NCI-H187 (cell line): ENCODE data around the gene KRT33B.
"Not testable (repeated sequence)": the region's sequence is repeated elsewhere in the genome, so short reads cannot be mapped to it uniquely, and the experiment has no call there.

Experiments used
- DNase-seq, 2 experiments: peaks; one replicate each; lab custom pipeline; 2025; lab: John Stamatoyannopoulos, UW

The KRT33B gene

DNA sequence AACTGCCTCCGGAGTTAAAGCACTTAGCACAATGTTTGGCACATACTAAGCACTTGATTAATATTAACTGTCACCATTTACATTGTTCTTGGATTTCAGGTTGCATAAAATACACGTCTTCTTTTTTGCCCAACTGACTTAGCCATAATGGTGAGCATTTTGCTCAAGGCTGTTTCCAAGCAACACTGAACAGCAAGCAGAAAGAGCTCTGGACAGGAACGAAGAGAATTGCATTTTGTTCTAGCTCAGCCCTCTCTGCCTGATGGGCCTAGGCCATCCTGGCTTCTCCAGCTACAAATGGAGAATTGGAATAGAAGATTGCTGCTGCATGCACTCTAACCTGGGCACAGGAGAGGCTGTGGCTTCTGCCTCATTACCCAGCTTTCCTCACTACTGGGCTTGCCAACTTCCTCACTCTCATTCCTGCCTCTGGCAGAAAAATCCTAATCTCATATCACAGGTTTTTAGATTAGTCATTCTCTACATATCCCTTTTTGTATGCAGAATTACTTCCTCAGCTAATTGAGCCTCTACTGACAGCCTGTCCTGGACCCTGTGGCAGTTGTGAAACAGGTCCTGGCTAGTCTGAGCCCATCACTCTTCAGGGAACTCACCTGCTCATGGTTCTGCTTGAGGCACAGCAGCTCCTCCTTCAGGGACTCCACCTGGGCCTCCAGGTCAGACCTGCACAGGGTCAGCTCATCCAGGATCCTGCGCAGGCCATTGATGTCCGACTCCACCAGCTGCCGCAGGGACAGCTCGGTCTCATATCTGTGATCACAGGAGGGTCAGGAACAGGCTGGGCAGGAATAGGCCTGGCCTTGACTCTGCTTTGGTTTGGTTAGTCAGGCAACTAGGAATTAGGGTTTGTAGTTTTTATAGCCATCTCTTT is 21.5 kb downstream of the KRT33B start:
- DNase-seq, result no peak

DNA sequence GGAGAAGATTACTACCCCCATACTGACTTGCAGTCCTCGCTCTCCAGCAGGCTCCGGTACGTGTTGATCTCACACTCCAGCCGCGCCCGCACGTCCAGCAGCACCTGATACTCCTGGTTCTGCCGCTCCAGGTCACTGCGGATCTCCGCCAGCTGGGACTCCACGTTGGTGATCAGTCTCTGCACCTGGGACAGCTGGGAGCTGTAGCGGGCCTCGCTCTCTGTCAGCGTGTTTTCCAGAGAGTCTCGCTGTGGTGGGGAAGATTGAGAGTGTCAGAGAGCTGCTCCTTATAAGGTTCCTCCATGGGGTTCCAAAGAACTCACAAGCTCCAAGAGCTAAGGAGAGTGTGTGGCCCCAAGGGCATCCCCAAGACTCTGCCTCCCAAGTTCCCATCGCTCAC is 23.2 kb downstream of the KRT33B start:
- not testable (repeated sequence) for DNase-seq

DNA sequence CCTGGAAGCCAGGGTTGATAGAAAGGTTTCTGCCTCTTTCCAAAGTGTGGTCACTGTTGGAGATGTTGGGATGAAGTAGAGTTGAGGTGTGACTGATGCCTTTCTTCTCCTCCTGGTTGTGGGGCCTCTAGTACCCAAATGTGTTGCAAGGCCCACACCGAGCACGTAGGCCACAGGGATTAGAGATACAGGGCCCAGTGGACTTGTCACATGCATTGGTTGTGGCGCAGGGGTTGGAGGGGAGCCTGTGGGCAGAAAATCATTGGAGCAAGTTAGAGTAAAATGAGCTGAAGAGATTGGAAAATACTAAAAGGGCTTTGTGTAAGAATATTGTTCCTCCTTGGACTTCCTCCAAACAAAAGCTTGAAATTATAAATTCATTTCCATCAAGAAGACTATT is 23.6 kb downstream of the KRT33B start:
- DNase-seq, result no peak

DNA sequence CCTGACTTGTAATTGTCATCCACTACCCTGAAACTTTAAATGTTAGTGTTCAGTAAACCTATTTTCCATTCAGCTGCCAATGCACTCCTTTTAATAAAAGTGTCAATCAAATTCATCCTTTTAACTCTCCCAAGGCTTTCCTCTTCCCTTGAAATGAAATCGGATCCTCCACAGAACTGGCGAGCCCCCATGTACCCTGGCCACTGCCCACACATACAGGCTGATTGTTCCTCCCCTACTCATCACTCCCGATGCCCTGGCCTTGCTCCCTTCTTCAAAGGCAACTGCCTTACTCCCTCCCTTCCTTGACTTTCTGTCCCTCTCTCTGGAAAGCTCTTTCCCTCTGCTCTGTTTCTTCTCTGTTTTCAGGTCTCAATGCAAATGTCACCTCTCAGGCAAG is 26.6 kb downstream of the KRT33B start:
- no peak for DNase-seq

DNA sequence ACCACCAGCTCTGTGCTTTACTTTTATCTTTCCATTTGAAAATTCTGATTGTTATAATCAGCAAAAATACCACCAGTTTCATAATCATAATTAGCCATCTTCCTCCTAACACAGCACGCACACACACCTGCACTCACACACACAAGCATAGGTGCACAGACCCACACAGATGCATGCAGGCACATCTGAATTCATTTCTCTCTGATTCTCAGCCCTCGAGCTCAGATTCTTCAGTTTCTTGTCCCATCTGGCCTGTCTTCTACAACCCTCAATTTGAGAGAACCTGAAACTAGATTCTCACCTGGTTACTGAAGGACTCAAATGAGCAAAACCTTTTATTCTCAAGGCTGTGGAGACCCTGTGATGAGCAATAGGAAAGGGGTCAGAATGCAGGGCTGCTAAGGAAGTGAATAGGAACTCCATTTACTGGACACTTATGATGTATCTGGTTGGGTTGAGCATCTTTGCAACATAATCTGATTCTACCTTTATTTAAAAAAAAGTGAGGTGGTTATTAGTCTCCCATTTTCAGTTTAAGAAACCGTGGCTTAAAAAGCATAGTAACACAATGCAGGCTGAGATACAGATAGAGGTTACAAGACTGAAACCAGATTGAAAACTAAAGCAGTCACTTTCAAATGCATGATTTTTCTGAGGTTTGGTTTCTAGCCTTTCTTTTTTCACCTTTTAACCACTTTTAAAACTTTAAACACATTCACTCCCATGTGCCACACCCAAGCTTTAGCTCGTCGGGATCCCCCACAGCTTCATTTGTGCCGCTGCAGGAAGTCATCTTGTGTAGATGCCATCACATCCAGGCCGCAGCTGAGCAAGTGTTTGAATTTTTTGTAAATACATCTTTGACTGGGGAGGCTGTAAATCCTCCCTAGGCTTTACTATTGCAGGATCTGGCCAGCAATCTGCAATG is 28.4 kb downstream of the KRT33B start:
- no peak for DNase-seq

DNA sequence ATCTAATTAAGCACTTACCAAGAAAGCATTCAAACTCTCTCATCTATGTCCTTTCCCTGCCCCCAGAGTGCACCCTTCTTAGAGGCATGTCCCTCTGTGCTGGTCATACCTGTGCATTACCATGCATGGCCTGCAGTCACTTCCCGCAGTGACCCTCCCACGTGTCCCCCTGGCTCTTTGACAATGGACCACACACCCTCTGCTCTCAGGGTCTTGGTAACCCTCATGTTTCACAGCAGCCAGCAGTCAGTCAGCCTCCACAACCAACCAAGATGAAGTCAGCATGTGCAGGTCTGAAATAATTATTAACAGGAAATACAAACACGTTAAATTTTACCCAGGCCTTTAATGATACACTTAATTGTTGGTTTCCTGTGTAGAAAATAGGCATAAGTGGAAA is 29.1 kb downstream of the KRT33B start:
- no peak for DNase-seq

DNA sequence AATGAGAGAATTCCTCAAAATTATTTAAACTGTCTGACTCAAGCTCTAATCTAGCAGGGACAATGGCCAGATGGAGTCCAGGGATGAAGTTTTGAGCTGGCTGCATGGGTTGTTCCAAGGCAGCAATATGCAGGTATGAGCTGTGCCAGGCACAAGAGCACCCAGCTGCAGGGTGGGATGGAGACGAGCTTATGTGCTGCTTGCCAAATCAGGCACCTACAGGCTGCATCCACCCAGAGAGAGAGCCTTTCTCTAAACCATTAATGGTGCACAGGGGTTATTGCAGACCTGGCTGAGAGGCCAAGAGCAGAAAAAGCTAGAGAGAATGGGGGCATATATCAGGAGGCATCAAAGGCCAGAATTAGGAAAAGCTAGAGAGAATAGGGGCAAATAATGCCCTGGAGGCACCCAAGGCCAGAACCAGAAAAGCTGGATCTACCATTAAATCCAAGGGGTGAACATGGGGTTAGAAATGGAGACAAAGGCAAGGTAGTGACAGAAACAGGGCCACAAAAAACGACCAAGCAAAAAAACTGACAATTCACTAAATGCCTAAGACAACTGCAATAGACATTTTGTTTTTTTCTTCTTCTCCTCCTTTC is 29.9 kb downstream of the KRT33B start:
- no peak for DNase-seq

DNA sequence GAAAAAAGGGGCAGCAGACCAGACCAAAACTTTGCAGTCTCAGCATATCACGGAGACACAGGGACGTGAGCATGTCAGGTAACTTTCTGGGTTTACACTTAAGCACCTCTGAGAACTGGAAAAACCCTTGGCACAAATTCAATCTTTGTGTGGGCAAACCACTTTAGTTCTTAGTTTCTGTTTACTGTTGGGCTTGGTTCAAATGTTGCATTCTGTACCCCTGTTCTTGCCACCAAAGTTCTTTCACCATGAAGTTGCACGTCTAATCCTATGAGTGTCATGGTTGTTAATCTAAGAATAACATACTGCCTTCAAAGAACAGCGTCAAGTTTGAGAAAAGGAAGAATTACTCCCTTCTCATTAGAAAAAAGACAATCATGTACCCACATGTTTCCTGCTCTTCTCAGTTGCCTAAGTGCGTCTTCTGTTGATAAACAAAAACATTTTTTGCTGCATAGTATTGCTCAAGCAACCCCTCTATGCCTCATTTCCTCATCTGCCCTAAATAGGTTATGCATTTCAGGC is 30.6 kb downstream of the KRT33B start:
- no peak for DNase-seq

DNA sequence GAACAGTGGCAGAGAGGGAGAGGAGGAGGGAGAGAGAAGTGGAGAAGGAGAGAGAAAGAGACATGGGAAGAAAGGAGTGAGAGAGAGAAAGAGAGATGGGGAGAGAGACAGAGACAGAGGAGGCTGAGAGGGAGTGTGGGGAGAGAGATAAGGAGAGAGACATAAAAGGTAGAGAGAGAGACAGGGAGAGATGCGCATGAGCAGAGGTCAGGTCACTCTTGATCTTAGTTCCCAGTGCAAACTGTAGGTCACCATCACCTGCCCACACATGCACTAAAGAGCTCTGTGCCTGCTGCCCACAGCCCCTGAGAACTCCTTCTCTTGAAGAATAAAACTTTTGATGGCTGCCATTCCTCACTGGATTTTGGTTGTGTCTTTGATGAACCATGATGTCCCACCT is 33.9 kb downstream of the KRT33B start:
- no peak for DNase-seq

DNA sequence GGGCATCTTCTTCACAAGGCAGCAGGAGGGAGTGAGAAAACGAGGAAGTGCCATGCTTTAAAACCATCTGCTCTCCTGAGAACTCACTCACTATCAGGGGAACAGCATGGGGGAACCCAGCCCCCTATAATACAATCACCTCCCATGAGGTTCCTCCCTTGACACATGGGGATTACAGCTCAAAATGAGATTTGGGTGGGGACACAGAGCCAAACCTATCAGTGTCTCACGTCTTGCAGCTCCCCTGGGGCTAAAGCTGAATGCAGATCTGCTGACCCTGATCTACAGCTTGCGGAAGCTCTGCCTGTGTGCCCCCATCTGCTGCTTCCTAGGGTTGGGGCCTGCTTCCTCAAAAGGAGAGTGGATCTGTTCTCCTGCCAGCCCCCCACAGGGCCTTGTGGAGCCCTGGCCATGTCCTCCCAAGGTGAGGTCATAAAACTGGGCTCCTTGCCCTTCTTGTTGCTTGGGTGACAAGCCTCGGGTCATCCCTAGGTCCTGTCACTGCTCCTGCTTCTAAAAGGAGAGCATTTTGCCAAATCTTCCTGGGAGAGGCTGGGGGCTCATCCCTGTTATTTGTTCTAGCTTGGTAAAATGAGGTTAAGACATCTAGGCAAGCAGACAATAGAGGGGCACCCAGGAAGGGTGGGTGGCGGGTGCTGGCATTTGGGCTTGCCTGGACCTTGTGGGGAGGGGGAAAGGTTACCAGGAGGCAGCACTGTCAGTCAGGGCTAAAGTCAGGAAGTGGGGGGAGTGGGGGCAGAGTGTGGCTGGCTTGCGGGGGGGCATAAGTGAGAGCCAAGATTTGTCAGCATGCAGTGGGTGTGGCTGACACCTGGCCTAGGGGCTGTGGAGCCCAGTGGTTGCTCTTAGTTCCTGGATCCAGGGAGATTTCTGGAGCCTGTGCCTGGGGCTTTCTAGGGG is 35.0 kb downstream of the KRT33B start:
- DNase-seq, result no peak

DNA sequence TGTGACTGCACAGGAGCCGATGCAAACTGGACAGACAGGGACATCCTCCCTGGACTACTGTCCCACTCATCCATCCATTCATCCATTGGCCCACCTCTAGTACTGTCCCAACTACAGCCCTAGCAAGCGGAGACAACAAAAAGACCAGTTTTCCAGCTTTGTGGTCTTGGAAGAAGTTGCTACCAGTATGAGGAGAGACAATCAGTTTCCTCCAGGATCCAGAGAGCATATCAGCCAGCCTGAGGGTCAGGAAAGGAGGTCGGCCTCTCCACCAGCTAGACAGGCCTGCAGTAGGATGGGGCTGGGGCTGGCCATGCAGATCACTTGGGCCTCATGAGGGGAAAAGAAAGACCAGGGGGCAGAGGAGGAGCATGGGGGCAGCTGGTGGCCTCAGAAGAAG is 35.8 kb downstream of the KRT33B start:
- DNase-seq, result no peak

DNA sequence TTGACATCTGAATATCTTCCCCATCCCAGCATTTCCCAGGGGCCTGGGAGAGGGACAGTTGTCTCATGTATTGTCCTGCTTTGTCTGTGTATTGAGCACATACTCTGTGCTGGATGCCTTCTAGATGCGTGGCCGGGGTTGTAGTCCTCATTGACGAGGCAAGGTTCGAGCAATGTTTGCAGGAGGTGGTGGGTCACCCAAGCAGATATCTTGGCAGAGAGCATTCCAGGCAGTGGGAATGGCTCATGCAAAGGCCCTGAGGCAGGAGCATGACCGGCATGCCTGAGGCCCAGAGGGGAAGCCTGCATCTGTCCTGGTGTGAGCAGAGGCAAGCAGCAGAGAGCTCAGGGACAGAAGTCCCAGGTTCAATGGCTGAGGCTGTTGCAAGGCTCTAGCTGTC is 36.5 kb downstream of the KRT33B start:
- DNase-seq, result no peak

DNA sequence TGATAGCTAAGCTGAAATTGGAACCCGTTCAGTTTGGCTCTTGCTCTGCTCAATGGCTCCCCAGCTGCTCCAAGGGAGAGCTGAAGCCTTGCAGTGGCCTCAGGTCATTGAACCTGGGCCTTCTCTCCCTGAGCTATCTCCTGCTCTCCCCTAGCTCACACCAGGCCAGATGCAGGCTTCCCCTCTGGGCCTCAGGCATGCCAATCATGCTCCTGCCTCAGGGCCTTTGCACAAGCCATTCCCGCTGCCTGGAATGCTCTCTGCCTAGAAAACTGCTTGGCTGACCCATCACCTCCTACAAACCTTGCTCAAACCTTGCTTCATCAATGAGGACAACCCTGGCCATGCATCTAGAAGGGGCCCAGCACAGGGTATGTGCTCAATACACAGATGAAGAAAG is 37.4 kb downstream of the KRT33B start:
- no peak for DNase-seq

DNA sequence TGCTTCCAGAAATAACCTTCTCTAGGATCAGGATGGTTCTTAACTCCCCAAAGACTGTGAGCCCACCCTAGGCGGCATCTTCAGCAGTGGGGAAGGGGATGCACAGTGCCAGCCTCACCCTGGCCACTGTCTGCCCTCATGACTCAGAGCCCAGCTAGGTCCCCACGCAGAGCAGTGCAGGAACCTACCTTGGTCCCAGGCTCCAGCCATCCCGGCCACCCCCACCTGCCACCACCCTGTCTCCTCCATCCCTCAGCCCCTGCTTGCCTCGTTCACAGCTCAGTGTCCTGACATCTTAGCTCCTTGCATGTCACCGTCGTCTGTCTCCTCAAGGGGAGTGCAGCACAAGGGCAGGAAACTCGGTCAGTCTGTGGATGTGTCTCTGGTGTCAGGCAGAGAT is 38.0 kb downstream of the KRT33B start:
- no peak for DNase-seq

DNA sequence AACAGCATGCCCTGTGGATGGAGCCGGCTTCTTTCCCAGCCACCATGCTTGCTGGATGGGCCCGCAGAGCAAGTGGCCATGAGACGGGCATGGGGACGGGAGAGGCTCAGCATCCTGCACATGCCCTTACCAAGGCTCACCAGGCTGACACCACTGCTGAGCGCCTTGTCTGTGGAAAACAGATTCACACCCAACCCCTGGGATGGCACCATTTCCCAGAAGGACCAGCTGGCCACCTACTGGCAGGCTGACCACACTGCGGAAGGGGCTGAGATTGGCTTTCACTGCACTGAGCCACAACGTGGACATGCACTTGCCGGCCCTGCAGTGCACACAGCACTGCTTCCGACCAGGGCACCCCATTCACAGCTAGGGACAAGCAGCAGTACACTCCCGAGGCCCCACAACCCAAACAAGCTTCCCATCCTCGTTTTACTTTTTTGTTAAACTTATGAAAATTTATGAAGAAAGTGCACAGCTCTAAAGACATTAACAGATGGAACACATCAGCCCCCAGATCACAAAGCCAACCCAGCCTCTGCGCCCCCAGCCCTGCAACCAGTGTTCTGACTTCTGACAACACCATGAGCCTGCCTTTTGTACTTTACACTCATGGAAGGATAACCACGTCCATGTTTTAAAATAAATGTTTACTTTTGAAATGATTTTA is 40.2 kb downstream of the KRT33B start:
- DNase-seq, result no peak

DNA sequence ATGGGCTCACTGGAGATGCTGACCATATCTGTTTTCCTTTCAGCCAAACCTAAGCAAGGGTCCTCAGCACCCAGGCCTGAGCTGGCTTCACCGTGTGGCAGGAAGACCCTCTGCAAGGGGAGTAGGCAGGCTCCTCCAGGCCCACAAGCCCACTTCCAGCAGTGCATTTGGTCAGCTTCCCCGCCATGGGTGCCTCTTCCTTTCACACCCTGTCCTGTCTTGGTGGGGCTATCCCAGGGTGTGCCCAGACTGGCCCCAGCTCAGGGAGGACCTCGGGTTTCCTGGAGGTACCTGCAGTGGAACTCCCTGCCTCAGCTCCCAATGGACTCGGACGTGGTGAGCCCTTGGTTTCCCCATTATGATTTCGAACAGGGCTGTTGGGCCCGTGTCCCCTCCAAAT is 41.4 kb downstream of the KRT33B start:
- DNase-seq, result no peak

DNA sequence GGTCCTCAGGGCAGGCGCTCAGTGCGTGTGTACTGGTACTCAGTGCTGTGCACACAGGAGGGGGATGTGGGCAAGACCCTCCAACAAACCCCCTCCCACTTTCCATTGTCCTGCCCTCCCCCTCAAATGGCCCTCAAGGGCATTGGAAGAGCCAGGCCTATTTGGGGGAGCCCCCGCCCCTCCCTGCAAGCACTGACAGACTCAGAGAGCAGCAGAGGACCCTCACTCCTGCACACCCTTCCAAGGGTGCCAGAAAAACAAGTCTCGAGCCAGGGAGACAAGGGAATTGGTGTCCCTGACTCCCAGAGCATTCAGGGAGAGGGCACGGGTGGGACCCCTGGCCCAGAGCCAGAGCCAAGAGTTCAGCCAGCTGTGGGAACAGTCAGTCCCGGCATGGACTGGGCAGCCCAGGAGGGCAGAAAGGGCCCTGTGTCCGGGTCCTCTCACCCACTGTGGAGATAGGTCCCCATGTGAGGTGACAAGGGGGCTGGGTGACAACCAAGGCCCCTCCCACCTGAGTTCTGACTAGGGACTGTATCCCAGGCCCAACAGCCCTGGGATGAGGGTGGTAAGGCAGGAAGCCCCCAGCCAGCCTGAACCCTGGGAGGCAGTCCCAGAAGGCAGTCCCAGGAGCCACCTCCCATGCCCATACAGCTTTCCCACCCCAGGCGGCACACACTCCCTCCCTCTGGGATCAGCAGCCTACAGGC is 42.0 kb downstream of the KRT33B start:
- no peak for DNase-seq

DNA sequence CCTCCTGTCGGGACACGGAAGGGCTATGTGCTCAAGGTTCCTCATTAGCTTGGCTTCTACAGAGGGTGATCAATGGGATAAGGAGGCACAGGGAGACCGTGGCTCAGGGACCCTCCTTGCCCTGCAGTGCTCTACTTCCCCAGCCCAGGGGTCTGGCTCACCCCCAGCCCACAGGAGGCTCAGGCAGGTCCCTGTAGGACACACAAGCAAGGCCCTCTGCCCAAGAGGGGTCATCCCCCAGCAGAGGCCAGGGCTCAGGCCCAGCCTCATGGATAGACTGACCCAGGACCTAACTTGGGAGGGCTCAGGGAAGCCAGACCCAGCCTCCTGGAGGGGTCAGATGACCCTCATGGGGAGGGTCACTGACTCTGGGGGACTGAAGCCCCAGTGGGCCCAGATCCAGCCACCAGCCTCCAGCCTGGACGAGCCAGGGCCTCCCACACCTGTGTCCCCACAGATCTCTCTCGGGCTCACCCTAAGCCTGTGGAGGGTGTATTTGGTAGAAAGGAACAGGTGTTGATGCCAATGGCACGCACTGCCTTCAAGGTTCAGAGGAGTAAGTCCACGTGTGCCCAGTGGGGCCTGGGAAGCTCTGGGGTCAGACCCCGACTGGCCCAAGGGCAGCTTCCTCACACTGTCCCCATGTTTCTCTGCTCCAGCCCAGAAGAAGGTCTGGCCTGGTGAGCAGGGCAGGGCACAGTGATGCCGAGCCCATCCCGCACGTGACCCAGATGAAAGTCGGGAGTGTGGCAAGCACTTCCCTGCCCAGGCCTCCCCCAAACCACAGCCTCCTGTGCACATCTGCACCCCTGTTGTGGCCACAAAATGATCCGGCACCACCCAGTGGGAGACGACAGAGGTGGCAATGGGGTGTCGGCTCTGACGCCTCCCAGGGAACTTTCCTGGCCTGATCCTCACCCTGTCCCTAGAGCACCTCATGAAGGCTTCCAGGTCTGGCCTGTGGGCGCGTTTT is 43.2 kb downstream of the KRT33B start:
- no peak for DNase-seq

DNA sequence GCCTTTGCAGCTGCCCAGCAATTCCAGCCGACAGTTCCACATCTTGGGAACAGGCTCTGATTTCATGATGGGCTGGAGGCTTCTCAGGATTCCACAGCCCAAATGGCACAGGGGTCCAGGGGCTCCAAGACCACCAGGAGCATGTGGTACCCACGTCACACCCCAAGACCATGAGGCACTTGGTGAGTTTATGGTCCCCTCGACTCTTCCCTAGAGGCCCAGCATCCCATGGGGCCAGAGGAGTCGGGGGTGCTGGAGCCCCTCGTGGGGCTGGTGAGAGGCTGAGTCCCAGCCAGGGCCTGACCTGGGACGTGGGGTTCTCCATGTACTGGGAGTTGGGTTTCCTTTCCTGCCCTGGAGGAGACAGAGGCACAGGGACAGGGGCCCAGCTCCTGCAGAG is 44.0 kb downstream of the KRT33B start:
- no peak for DNase-seq
